Endothelial cell of umbilical vein (primary cell): Measurements from ENCODE around the gene CIBAR2.

Source experiments
- POLR2A ChIP-seq: IDR thresholded peaks from 2 replicates; pipeline ENCODE4 v1.6.1; 2012; ENCODE audit warnings: low read depth, mild to moderate bottlenecking, control low read depth, low read length
- POLR2AphosphoS5 ChIP-seq: IDR thresholded peaks from 2 replicates; pipeline ENCODE4 v1.6.1; 2012; ENCODE audit warnings: low read depth, mild to moderate bottlenecking, control low read depth, low read length, moderate library complexity; ENCODE audit not compliant: insufficient read depth
- TF ChIP-seq, protein P1 (sequence below), 2 donors: IDR thresholded peaks; 1 replicate in 1 of 2; 2 replicates in 1 of 2; pipeline ENCODE4 v1.5.1; 2011; ENCODE audit warnings: low read length in 2 of 2, mild to moderate bottlenecking in 2 of 2, moderate library complexity in 2 of 2, control low read depth in 1 of 2, inconsistent platforms in 1 of 2, low read depth in 1 of 2; ENCODE audit not compliant: insufficient read depth in 1 of 2; ENCODE audit errors: extremely low read depth in 1 of 2

DNA sequence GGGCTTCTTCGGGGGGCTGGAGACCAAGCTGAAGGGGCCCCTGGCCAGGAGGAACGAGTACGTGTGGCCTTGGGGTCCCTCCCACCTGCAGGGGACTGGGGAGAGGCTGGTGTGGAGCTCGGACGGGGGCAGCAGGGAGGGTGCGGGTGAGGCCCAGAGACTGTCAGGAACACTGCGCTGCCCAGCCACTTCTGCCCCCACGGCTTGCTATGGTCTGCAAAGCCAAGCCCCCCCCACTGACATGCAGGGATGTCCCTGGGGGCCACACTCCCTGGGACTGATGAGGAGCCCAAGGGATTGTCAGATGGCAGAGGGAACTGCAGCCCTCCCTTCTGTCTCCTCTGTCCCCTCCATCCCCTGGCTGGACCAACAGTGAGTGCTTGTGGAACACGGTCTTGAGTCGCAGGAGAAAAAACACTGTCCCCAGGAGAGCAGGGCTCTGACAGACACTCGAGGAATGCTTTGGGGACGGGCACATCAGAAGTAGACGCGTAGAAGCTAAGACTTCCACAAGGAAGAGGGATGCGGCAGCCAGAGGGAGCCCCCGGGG, 34.6 kb downstream of the CIBAR2 start:
- TF ChIP-seq, protein P1, sequence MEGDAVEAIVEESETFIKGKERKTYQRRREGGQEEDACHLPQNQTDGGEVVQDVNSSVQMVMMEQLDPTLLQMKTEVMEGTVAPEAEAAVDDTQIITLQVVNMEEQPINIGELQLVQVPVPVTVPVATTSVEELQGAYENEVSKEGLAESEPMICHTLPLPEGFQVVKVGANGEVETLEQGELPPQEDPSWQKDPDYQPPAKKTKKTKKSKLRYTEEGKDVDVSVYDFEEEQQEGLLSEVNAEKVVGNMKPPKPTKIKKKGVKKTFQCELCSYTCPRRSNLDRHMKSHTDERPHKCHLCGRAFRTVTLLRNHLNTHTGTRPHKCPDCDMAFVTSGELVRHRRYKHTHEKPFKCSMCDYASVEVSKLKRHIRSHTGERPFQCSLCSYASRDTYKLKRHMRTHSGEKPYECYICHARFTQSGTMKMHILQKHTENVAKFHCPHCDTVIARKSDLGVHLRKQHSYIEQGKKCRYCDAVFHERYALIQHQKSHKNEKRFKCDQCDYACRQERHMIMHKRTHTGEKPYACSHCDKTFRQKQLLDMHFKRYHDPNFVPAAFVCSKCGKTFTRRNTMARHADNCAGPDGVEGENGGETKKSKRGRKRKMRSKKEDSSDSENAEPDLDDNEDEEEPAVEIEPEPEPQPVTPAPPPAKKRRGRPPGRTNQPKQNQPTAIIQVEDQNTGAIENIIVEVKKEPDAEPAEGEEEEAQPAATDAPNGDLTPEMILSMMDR (IDR thresholded peaks at IDR 0.05; ENCODE audit: extremely low read depth in 1 of 2, insufficient read depth in 1 of 2, low read depth in 1 of 2, low read length in 2 of 2) = no peak
- TF ChIP-seq POLR2AphosphoS5 (no peak), POLR2A (no peak)
